ENCODE data around the gene IL17RD. TPM values are rescaled to one million over a fixed set of nuclear protein-coding genes. Genes with fewer than 3 reads are reported as not detected.
A peak's percentile ranks its signal among the peaks of the same experiment; 100 is the strongest.

IL17RD gene
- total RNA-seq (under 1 TPM in 4 of 5 donors, not detected in 1; 0.05 to 0.38 (median 0.10) TPM), total RNA-seq (0 to 0.17 (median 0) reads per million in 29 experiments)
- total RNA-seq (2013), result 0.15 TPM

DNA sequence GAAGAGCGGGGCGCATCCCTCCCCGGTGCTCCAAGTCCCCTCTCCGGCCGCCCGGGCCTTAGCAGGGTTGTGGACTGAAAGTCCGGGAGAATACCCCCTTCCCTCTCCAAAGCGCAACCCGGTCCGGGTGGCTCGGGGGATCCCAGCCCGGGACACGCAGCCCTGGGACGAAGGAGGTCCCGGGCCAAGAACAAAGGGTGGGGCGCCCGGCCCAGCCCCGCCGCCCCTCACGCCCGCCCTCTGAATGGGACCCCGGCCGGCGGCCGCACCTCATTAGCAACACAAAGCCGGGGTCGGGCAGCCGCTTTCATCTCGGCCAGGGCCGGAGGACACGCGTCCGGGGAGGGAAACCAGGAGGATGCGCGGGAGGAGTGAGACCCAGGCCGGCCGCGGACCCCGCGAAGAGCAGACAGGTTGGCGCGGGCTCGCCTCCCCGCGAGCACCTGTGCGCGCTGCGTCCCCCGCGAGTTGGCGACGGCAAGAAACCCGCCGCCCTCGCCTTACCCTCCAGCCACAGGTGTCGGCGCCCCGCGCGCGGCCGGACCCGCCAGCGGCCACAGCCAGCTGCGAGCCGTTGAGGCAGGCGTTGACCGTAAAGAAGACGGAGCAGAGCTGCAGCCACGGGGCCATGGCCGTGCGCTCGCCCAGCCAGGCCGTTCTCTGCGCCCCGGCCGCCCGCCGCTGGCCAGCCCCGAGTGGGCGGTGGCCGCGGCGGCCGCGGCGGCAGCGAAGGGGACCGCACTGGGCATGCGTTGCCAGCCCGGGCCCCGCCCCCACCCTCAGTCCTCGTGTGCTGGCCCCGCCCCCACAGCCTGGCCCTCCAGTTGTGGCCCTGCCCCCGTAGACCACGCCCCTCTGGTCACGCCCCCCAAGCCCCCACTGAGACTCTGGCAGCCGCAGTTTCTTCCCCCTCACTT is at the start of gene IL17RD:
Gene IL17RD, minus strand, starts transcription at position 697 of the 917 bp plus-strand sequence. Its CDS starts 67 bp downstream, at position 630.
- H3K36me3 ChIP-seq (ENCODE audit: control insufficient read depth in 2 of 2, extremely low read depth in 1 of 2, insufficient read depth in 1 of 2, low read length in 1 of 2), result no peaks in the 10 kb centered on the region
- H3K27ac Mint-ChIP-seq, result peak within 1 kb of the TSS in 1 of 2 donors; percentile 46
- H3K4me3 Mint-ChIP-seq, result peak within 1 kb of the TSS; percentile 77 to 86 (median 83)
- peaks cover 4 to 15% of the 10 kb centered on the region in 2 experiments for H3K4me1 ChIP-seq (ENCODE audit: control insufficient read depth in 1 of 2, extremely low read depth in 1 of 2, insufficient read depth in 2 of 2, low read length in 2 of 2)
- peak in 14 of 35 experiments; percentile 11 to 62 (median 22) for DNase-seq
- H3K9me3 Mint-ChIP-seq, result no peaks in the 10 kb centered on the region
- peaks cover 20 to 59% of the 10 kb centered on the region in 2 experiments for H3K27me3 ChIP-seq (replicated peaks in 1 of 2; ENCODE audit: control insufficient read depth in 2 of 2, extremely low read depth in 1 of 2, insufficient read depth in 2 of 2, low read length in 1 of 2)
- H3K27ac ChIP-seq (ENCODE audit: low read length), result no peak within 1 kb of the TSS
- ATAC-seq (replicated peaks in 1 of 4), result peak; percentile 52 to 71 (median 59)
- H3K9me3 ChIP-seq, result no peaks in the 10 kb centered on the region
- CTCF ChIA-PET, result interaction anchor here in 1 of 2 donors (0.6 kb wide), 1 partner anchor 10 kb away, joined by 3 read pairs; no protein-coding TSS in a partner anchor
- peaks cover 7 to 22% (median 8%) of the 10 kb centered on the region in 3 donors for H3K4me1 Mint-ChIP-seq
- WGBS (ENCODE audit: insufficient coverage), result under 1% methylated on average over 85 of the region's 98 CpGs
- peak within 1 kb of the TSS; percentile 28 to 49 for H3K4me3 ChIP-seq (ENCODE audit: control insufficient read depth in 1 of 2, extremely low read depth in 1 of 2, low read length in 1 of 2)
- POLR2A ChIA-PET, result no interaction called here
- H3K36me3 Mint-ChIP-seq, result no peaks in the 10 kb centered on the region
- peaks cover 63 to 68% of the 10 kb centered on the region in 2 donors for H3K27me3 Mint-ChIP-seq

DNA sequence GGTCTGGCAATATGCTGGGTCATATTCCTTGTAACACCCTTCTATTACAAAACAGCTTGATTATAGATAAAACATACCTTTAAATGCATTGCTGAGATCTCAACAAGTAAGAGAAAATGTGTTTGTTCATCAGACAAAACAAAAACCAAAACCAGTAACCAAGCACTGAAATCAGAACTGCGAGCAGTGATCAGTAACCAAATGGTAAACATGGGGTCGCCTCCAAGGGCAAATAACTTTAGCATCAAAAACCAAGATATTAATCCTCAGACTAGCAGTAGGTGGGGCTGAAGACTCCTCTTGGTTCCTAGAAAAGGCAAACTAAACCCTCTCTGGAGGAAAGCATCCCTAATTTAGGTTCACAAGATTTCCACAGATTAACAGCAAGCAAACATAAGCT is 41.3 kb upstream of the IL17RD start:
- DNase-seq (no peak), ATAC-seq (replicated peaks in 1 of 4) (no peak)
- Histone ChIP-seq H3K27me3 (replicated peaks in 1 of 2; ENCODE audit: control insufficient read depth in 2 of 2, extremely low read depth in 1 of 2, insufficient read depth in 2 of 2, low read length in 1 of 2) (no peaks in the 10 kb centered on the region), H3K4me1 (ENCODE audit: control insufficient read depth in 1 of 2, extremely low read depth in 1 of 2, insufficient read depth in 2 of 2, low read length in 2 of 2) (no peaks in the 10 kb centered on the region), H3K27ac (ENCODE audit: low read length) (no peak overlapping the region), H3K9me3 (no peaks in the 10 kb centered on the region), H3K36me3 (ENCODE audit: control insufficient read depth in 2 of 2, extremely low read depth in 1 of 2, insufficient read depth in 1 of 2, low read length in 1 of 2) (no peaks in the 10 kb centered on the region), H3K4me3 (ENCODE audit: control insufficient read depth in 1 of 2, extremely low read depth in 1 of 2, low read length in 1 of 2) (no peak overlapping the region)
- Mint-ChIP-seq H3K36me3 (no peaks in the 10 kb centered on the region), H3K27me3 (no peaks in the 10 kb centered on the region), H3K27ac (no peak overlapping the region), H3K4me1 (no peaks in the 10 kb centered on the region), H3K4me3 (no peak overlapping the region), H3K9me3 (no peaks in the 10 kb centered on the region)
- WGBS (ENCODE audit: insufficient coverage), result no CpG with 5 or more reads among the region's 2 CpGs
- CTCF ChIA-PET, result no interaction called here
- POLR2A ChIA-PET, result no interaction called here

DNA sequence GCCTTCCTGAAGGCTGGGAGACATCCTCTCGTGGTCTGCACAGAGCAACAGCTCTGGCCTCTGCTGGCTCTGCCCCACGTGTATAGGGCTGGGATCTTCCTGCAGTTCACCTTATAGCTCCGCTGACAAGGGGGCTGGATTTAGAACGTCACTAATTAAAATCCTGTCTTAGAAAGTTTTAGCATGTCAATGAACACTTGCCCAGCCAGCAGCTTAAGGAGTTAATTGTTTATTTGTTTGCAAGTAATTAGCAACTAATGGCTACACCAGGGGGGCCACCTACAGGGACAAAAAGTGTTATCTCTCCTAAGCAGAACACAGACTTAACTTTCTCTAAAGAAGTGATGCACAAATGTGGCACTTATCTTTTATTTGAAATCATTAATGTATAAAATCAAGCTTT is 34.7 kb upstream of the IL17RD start, which contains the start of gene HESX1:
Gene HESX1, minus strand, starts transcription at position 84 of the 403 bp plus-strand sequence. Its CDS starts 60 bp downstream, at position 24.
- Histone ChIP-seq H3K36me3 (ENCODE audit: control insufficient read depth in 2 of 2, extremely low read depth in 1 of 2, insufficient read depth in 1 of 2, low read length in 1 of 2) (no peaks in the 10 kb centered on the region), H3K27me3 (replicated peaks in 1 of 2; ENCODE audit: control insufficient read depth in 2 of 2, extremely low read depth in 1 of 2, insufficient read depth in 2 of 2, low read length in 1 of 2) (peaks cover 0 to 4% of the 10 kb centered on the region in 2 experiments), H3K4me1 (ENCODE audit: control insufficient read depth in 1 of 2, extremely low read depth in 1 of 2, insufficient read depth in 2 of 2, low read length in 2 of 2) (no peaks in the 10 kb centered on the region), H3K9me3 (no peaks in the 10 kb centered on the region), H3K4me3 (ENCODE audit: control insufficient read depth in 1 of 2, extremely low read depth in 1 of 2, low read length in 1 of 2) (no peak within 1 kb of the TSS), H3K27ac (ENCODE audit: low read length) (no peak within 1 kb of the TSS)
- Mint-ChIP-seq H3K27me3 (peaks cover 8 to 11% of the 10 kb centered on the region in 2 donors), H3K36me3 (no peaks in the 10 kb centered on the region), H3K4me3 (no peak within 1 kb of the TSS), H3K27ac (no peak within 1 kb of the TSS), H3K4me1 (peaks cover 0 to 4% (median 0%) of the 10 kb centered on the region in 3 donors), H3K9me3 (no peaks in the 10 kb centered on the region)
- ChIA-PET CTCF (interaction anchor here in 1 of 2 donors (1.7 kb wide), 1 partner anchor 30 kb away, joined by 3 read pairs; no protein-coding TSS in a partner anchor), POLR2A (interaction anchor here (0.6 kb wide), 2 partner anchors 459 to 519 kb away, joined by 6 to 10 read pairs; no protein-coding TSS in a partner anchor)
- 63% methylated on average over 3 of the region's 4 CpGs for WGBS (ENCODE audit: insufficient coverage)
- DNase-seq, result no peak
- ATAC-seq (replicated peaks in 1 of 4), result no peak

DNA sequence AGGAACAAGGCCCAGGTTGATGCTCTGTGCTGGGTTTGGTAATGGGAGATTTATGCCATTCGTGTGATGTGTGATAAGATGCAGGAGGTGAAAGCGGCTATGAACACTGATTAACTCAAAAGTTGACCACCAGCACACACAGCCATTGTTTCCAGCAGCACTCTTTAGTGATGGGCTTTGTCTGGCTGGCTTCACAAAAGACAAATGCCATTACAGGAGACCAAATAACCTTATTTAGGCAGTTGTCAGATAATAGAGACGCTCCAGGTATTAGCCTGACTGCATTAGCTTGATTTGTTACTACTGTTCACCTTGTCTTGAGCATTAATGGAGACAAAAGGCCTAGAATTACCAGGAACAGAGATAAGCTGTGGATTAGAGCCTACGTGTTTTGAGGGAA is 29.5 kb upstream of the IL17RD start:
- Histone ChIP-seq H3K27me3 (replicated peaks in 1 of 2; ENCODE audit: control insufficient read depth in 2 of 2, extremely low read depth in 1 of 2, insufficient read depth in 2 of 2, low read length in 1 of 2) (peaks cover 0 to 4% of the 10 kb centered on the region in 2 experiments), H3K4me1 (ENCODE audit: control insufficient read depth in 1 of 2, extremely low read depth in 1 of 2, insufficient read depth in 2 of 2, low read length in 2 of 2) (no peaks in the 10 kb centered on the region), H3K9me3 (no peaks in the 10 kb centered on the region), H3K27ac (ENCODE audit: low read length) (no peak overlapping the region), H3K4me3 (ENCODE audit: control insufficient read depth in 1 of 2, extremely low read depth in 1 of 2, low read length in 1 of 2) (no peak overlapping the region), H3K36me3 (ENCODE audit: control insufficient read depth in 2 of 2, extremely low read depth in 1 of 2, insufficient read depth in 1 of 2, low read length in 1 of 2) (no peaks in the 10 kb centered on the region)
- Mint-ChIP-seq H3K27me3 (peaks cover 19 to 20% of the 10 kb centered on the region in 2 donors), H3K4me1 (peaks cover 0 to 4% (median 0%) of the 10 kb centered on the region in 3 donors), H3K4me3 (no peak overlapping the region), H3K27ac (no peak overlapping the region), H3K36me3 (no peaks in the 10 kb centered on the region), H3K9me3 (no peaks in the 10 kb centered on the region)
- POLR2A ChIA-PET, result interaction anchor here in 1 of 2 donors (0.6 kb wide), 1 partner anchor 29 kb away, joined by 3 read pairs; no protein-coding TSS in a partner anchor
- DNase-seq (no peak), ATAC-seq (replicated peaks in 1 of 4) (no peak)
- 100% methylated on average over 2 of the region's 4 CpGs for WGBS (ENCODE audit: insufficient coverage)
- CTCF ChIA-PET, result interaction anchor here in 1 of 2 donors (0.6 kb wide), 1 partner anchor 47 kb away, joined by 7 read pairs; no protein-coding TSS in a partner anchor

DNA sequence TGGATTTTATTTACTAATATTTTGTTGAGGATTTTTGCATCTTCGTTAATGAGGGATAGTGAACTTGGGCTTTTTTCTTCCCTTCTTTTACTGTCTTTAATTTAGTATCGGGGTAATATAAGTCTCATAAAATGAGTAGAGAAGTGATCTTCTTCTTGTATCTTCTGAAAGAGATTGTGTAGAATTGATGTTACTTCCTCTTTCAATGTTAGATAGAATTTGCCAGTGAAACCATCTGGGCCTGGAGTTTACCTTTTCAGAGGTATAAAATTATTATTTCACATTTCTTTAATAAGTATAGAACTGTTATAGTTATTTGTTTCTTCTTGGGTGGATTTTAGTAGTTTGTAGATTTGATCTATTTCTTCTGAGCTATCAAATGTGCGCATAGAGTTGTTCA is 26.9 kb upstream of the IL17RD start:
- Histone ChIP-seq H3K36me3 (ENCODE audit: control insufficient read depth in 2 of 2, extremely low read depth in 1 of 2, insufficient read depth in 1 of 2, low read length in 1 of 2) (no peaks in the 10 kb centered on the region), H3K9me3 (no peaks in the 10 kb centered on the region), H3K4me3 (ENCODE audit: control insufficient read depth in 1 of 2, extremely low read depth in 1 of 2, low read length in 1 of 2) (no peak overlapping the region), H3K27me3 (replicated peaks in 1 of 2; ENCODE audit: control insufficient read depth in 2 of 2, extremely low read depth in 1 of 2, insufficient read depth in 2 of 2, low read length in 1 of 2) (peaks cover 0 to 2% of the 10 kb centered on the region in 2 experiments), H3K27ac (ENCODE audit: low read length) (no peak overlapping the region), H3K4me1 (ENCODE audit: control insufficient read depth in 1 of 2, extremely low read depth in 1 of 2, insufficient read depth in 2 of 2, low read length in 2 of 2) (no peaks in the 10 kb centered on the region)
- ATAC-seq (replicated peaks in 1 of 4) (no peak), DNase-seq (no peak)
- Mint-ChIP-seq H3K27ac (no peak overlapping the region), H3K9me3 (no peaks in the 10 kb centered on the region), H3K4me3 (no peak overlapping the region), H3K27me3 (peaks cover 13 to 16% of the 10 kb centered on the region in 2 donors), H3K4me1 (peaks cover 0 to 2% (median 0%) of the 10 kb centered on the region in 3 donors), H3K36me3 (no peaks in the 10 kb centered on the region)
- WGBS (ENCODE audit: insufficient coverage), result no CpG with 5 or more reads among the region's 3 CpGs
- POLR2A ChIA-PET, result no interaction called here
- CTCF ChIA-PET, result no interaction called here

DNA sequence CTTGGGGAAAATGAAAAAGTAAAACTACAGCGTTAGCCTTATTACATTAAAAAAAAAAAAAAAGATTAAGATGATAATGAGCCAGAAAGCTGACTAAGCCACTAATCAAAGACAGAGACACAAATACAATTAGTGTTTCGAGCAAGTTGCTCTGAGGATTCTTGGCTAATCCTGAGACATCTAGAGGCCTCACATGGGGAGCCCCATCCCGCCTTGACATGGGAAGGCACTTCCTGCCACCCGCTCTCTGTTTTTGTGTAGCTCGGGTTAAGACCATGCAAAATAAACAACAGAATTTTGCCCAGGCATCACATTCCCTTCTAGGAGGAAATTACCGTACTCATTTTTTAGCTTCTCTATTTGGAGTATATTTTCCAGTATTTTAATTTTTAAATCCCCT is 19.4 kb upstream of the IL17RD start:
- no peaks in the 10 kb centered on the region for H3K36me3 ChIP-seq (ENCODE audit: control insufficient read depth in 2 of 2, extremely low read depth in 1 of 2, insufficient read depth in 1 of 2, low read length in 1 of 2)
- H3K9me3 Mint-ChIP-seq, result no peaks in the 10 kb centered on the region
- no peaks in the 10 kb centered on the region for H3K9me3 ChIP-seq
- 63% methylated on average over 2 of the region's 6 CpGs for WGBS (ENCODE audit: insufficient coverage)
- no peak for DNase-seq
- peaks cover 4 to 8% of the 10 kb centered on the region in 2 donors for H3K27me3 Mint-ChIP-seq
- POLR2A ChIA-PET, result no interaction called here
- H3K27me3 ChIP-seq (replicated peaks in 1 of 2; ENCODE audit: control insufficient read depth in 2 of 2, extremely low read depth in 1 of 2, insufficient read depth in 2 of 2, low read length in 1 of 2), result peaks cover 0 to 12% of the 10 kb centered on the region in 2 experiments
- H3K4me3 Mint-ChIP-seq, result no peak overlapping the region
- no peaks in the 10 kb centered on the region for H3K36me3 Mint-ChIP-seq
- H3K4me1 Mint-ChIP-seq, result no peaks in the 10 kb centered on the region
- no peak overlapping the region for H3K4me3 ChIP-seq (ENCODE audit: control insufficient read depth in 1 of 2, extremely low read depth in 1 of 2, low read length in 1 of 2)
- no peaks in the 10 kb centered on the region for H3K4me1 ChIP-seq (ENCODE audit: control insufficient read depth in 1 of 2, extremely low read depth in 1 of 2, insufficient read depth in 2 of 2, low read length in 2 of 2)
- H3K27ac ChIP-seq (ENCODE audit: low read length), result no peak overlapping the region
- CTCF ChIA-PET, result no interaction called here
- ATAC-seq (replicated peaks in 1 of 4), result no peak
- H3K27ac Mint-ChIP-seq, result no peak overlapping the region
